T-helper 2 cell treated with Interferon-gamma antibody and Interleukin-4, amounts not matched to agents 5 μg/mL and 100 μg/mL, for 36 hours (primary cell): ENCODE results near the gene KRT16.
"Not testable (repeated sequence)": the region's sequence is repeated elsewhere in the genome, so short reads cannot be mapped to it uniquely, and the experiment has no call there.

Experiments used
- DNase-seq: peaks from one replicate; pipeline ENCODE4 v3.0.0; 2021; ENCODE audit warnings: low spot score
- H3K27ac Mint-ChIP-seq: one replicate; pipeline ENCODE4 v1.8.0; 2021; ENCODE audit warnings: mild to moderate bottlenecking, mixed read lengths
- H3K27me3 Mint-ChIP-seq: one replicate; pipeline ENCODE4 v1.8.0; 2021; ENCODE audit warnings: low read depth, mixed read lengths
- H3K36me3 Mint-ChIP-seq: one replicate; pipeline ENCODE4 v1.8.0; 2021; ENCODE audit warnings: low read depth, mixed read lengths
- H3K4me1 Mint-ChIP-seq: one replicate; pipeline ENCODE4 v1.8.0; 2021; ENCODE audit warnings: low read depth, mixed read lengths
- H3K4me3 Mint-ChIP-seq: one replicate; pipeline ENCODE4 v1.8.0; 2022; ENCODE audit warnings: mild to moderate bottlenecking, moderate library complexity, mixed read lengths
- H3K9me3 Mint-ChIP-seq: one replicate; pipeline ENCODE4 v1.8.0; 2021; ENCODE audit warnings: mixed read lengths

The KRT16 gene

DNA sequence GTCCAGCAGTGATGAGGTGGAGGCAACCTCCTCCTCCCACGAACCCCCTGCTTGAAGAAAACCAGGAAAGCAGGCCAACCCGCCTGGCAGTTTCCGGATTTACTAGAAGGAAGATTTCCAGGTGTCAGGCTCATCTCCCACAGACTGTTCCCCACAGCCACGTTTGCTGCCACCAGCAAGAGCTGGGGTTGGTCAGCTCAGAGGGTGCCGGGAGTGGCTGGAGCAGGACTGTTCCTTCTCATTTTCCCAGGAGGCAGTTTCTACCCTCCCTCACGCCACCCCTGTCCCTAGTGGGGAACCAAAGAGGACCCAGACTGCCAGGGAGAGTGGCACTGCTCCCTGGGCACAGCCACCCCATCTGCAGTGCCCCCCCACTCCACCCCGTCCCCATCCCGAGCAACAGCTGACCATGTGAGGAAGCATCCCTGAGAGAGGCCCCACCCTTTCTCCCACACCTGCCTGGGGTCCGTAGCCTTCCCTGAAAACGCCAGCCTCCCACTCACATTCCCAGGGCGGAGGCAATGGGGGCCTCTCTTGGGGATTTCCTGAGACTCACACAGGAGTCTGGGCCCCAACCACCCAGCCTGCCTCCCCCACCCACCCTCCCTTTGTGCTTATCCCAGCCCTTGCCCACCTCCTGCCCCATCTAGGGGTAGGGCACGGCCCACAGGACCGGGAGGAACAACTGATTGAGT lies 5.9 kb upstream of the KRT16 start:
- no peak overlapping the region for H3K4me3 Mint-ChIP-seq
- H3K27me3 Mint-ChIP-seq, result peaks cover 2% of the 10 kb centered on the region
- no peak for DNase-seq
- no peak overlapping the region for H3K27ac Mint-ChIP-seq
- no peaks in the 10 kb centered on the region for H3K36me3 Mint-ChIP-seq
- H3K9me3 Mint-ChIP-seq, result no peaks in the 10 kb centered on the region
- H3K4me1 Mint-ChIP-seq, result no peaks in the 10 kb centered on the region

DNA sequence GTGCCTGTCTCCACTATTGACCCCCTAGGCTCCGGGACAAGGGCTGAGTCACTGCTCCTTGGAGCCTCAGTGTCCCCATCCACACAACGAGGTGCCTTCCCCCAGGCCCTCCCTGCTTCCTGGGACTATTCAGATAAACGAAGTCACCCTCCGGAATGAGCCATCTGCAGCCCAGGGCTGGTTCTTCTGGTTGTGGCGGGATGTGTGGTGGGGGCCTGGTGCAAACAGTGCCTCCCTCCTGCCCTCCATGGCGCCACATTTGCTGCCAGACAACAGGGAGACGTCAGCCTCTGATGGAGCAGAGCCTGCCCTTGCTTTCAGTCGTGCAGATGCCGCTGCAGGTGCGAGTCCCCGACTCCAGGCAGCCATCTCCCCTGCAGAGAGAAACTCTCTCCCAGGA lies 5.1 kb upstream of the KRT16 start:
- no peaks in the 10 kb centered on the region for H3K36me3 Mint-ChIP-seq
- no peak overlapping the region for H3K4me3 Mint-ChIP-seq
- DNase-seq, result no peak
- no peaks in the 10 kb centered on the region for H3K9me3 Mint-ChIP-seq
- no peak overlapping the region for H3K27ac Mint-ChIP-seq
- H3K27me3 Mint-ChIP-seq, result peaks cover 2% of the 10 kb centered on the region
- no peaks in the 10 kb centered on the region for H3K4me1 Mint-ChIP-seq

DNA sequence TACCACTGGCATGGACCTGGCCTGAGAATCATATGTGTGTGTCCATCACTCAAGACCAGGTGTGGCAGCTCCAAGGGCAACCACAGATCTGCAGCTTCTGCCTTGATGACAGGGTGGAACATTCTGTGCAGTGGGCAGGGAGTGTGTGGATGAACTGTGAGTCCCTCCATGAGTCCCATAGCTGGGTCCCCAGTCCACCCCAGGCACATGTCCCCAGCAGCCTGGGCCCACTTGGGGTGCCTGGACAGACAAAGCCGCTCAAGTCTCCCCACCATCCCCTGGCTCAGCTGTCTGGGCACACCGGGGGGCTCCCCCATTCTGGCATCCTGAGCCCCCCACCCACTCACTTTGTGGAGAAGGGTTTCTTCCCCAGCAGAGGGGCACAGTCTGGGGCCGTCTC lies 4.6 kb upstream of the KRT16 start:
- no peak overlapping the region for H3K4me3 Mint-ChIP-seq
- no peaks in the 10 kb centered on the region for H3K36me3 Mint-ChIP-seq

DNA sequence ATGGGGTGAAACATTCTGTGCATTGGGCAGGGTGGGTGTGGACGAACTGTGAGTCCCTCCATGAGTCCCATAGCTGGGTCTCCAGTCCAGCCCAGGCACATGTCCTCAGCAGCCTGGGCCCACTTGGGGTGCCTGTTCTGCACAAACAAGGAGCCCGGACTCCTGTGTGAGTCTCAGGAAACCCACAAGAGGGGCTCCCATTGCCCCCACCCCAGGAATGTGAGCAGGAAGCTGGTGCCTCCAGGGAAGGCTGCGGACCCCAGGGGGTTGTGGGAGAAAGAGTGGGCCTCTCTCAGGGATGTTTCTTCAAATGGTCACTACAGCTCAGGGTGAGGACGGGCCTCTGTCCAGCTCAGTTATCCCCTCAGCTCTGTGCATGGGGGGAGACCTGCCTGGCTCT lies 3.9 kb upstream of the KRT16 start:
- DNase-seq, H3K27ac Mint-ChIP-seq, H3K9me3 Mint-ChIP-seq, H3K27me3 Mint-ChIP-seq, H3K4me3 Mint-ChIP-seq, H3K36me3 Mint-ChIP-seq, H3K4me1 Mint-ChIP-seq: not testable (repeated sequence)

More for the DNA sequence above, 4.6 kb upstream of the KRT16 start:
- Mint-ChIP-seq H3K27me3 (peaks cover 2% of the 10 kb centered on the region), H3K4me1 (no peaks in the 10 kb centered on the region), H3K27ac (no peak overlapping the region), H3K9me3 (no peaks in the 10 kb centered on the region)
- DNase-seq, result no peak

DNA sequence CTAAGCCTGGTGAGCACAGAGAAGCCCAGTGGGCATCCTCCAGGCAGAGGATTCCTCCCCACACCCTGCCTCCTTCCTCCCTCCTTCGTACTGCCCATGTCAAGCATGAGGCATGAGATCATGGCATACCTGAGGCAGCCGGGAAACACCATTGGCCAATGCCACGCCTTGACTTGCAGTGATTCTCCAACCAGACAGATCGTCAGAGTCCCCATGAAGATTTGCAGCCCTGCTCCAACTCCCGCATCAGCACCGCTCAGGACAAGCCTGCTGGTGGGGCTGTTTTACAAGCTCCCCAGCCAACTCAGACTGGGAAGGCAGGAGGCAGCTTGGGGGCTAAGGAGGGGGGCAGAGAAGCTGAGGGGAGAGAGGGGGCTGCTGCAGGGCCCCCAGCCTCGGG lies 2.9 kb upstream of the KRT16 start:
- DNase-seq, result no peak
- Mint-ChIP-seq H3K36me3 (no peaks in the 10 kb centered on the region), H3K27ac (no peak overlapping the region), H3K27me3 (peaks cover 2% of the 10 kb centered on the region), H3K9me3 (no peaks in the 10 kb centered on the region), H3K4me3 (no peak overlapping the region), H3K4me1 (no peaks in the 10 kb centered on the region)

DNA sequence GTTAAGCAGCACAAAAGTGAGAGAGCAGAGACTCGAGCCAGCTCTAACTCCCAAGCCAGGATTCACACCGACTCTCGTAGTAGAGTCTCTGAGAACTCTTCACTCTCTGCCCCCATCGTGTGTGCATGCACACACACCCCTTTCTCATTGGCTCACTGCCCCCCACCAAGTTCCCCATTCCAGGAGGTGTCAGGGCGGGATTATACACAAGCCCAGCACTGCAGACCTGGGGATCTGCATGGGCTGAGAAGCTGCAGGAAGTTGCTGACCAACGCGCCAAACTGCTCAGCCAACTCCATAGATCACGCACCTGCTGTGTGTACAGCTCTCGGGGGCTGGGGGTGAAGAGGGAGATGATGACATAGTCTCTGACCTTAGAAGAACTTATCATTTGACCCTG lies 2.2 kb upstream of the KRT16 start:
- not testable (repeated sequence) for H3K36me3 Mint-ChIP-seq, H3K4me3 Mint-ChIP-seq, H3K27me3 Mint-ChIP-seq, H3K27ac Mint-ChIP-seq, H3K9me3 Mint-ChIP-seq, DNase-seq, H3K4me1 Mint-ChIP-seq

DNA sequence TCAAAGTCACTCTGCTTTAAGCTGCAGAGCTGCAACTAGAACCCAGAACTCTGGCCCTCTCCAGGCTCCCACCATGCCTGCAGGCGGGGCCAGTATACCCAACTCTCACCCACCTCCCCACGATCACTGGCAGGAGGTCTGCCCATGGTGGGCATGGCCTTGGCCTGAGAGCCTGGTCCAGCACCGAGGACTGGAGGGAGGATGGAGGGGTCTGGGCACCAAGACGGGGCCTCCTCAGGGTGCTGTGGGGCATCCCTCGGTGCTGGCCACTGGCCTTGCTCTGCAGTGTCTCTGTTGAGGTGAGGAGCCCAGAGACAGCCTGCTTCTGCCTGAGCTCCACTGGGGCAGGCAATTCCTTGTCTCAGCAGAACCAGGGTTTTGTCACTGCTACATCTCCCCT lies 1.5 kb upstream of the KRT16 start:
- no peak for DNase-seq
- Mint-ChIP-seq H3K36me3 (no peaks in the 10 kb centered on the region), H3K27me3 (peaks cover 6% of the 10 kb centered on the region), H3K4me3 (no peak overlapping the region), H3K27ac (no peak overlapping the region), H3K4me1 (no peaks in the 10 kb centered on the region), H3K9me3 (no peaks in the 10 kb centered on the region)

DNA sequence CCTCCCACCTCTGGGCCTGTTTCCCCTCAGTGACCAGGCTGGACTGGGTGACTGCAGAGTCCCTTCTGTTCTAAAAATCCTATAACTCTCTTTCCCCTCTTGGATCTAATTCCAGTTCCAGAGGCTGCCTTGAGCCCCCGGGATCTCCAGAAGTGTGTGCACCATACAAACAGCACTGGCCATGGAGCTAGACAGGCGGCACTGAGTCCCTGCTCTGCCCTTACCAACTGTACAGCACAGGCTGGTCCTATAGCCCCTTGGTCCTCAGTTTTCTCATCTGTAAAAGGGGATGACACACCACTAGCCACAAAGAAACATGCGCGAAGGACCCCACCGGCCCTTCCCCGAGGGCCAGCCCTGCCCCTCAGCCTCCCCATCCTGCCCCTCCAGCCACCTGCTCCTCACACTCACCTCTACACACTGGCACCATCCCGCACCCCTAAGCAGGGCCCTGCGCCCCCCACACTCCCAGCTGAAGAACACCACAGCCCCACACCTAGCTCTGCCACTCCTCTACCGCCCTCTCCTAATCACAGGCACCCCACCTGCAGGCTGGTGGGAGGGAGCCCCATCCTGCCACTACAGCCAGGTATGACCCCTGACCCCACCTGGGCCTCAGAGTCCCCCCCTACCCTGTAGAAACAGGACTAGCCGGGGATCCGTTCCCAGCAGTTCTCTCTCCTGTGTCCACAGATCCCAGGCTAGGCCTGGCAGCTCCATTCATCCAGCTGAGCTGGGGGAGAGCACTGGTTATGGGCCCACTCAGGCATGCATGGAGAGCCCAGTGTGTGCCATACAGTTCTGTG lies 913 bp upstream of the KRT16 start:
- H3K4me1 Mint-ChIP-seq, result no peaks in the 10 kb centered on the region
- no peak overlapping the region for H3K4me3 Mint-ChIP-seq
- peaks cover 11% of the 10 kb centered on the region for H3K27me3 Mint-ChIP-seq
- H3K36me3 Mint-ChIP-seq, result no peaks in the 10 kb centered on the region
- DNase-seq, result no peak
- H3K9me3 Mint-ChIP-seq, result no peaks in the 10 kb centered on the region
- H3K27ac Mint-ChIP-seq, result no peak overlapping the region

DNA sequence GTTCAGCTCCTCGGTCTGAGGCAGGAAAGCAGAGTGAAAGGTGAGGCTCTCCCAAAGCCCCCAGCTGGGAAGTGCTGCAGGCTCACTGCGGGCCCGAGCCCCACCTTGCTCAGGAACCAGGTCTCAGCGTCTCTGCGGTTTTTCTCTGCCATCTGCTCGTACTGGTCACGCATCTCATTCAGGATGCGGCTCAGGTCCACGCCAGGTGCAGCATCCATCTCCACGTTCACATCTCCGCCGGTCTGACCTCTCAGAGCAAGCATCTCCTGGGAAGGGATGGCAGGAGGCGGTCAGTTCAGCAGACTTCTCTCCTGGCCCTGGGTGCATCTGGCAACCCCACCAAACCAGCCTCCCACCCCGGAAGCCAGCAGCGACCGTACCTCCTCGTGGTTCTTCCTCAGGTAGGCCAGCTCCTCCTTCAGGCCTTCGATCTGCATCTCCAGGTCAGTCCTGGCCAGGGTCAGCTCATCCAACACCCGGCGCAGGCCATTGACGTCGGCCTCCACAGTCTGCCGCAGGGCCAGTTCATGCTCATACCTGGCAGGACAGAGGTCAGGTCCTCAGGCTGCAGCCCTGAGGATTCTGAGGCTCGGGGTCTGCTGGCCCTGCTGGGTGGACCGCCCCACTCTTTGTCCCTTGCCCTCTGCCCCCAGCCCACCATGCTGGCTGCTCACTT lies 1.5 kb downstream of the KRT16 start:
- no peak overlapping the region for H3K4me3 Mint-ChIP-seq
- no peak overlapping the region for H3K27ac Mint-ChIP-seq

DNA sequence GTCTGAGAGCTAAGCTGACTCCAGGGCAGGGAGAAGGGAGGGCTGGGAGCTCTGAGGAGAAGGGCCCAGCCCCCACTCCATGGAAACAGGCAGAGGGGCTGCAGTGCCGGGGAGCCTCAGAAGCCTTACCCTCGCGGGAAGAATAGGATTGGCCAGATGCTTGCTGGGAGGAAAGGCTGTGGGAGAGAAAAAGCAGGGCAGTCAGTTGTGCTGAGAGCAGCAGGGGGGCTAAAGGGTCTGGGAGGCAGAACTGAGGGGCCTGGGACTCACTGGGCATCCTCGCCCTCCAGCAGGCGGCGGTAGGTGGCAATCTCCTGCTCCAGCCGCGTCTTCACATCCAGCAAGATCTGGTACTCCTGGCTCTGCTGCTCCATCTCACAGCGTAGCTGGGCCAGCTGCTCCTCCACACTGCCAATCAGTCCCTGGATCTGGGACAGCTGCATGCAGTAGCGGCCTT lies 2.5 kb downstream of the KRT16 start:
- H3K4me3 Mint-ChIP-seq, H3K4me1 Mint-ChIP-seq, H3K27ac Mint-ChIP-seq, H3K36me3 Mint-ChIP-seq, DNase-seq: not testable (repeated sequence)
- Mint-ChIP-seq H3K9me3 (peaks cover 16% of the 10 kb centered on the region), H3K27me3 (peaks cover 13% of the 10 kb centered on the region)

More for the DNA sequence above, 1.5 kb downstream of the KRT16 start:
- Mint-ChIP-seq H3K36me3 (peaks cover 2% of the 10 kb centered on the region), H3K27me3 (peaks cover 11% of the 10 kb centered on the region), H3K4me1 (no peaks in the 10 kb centered on the region), H3K9me3 (peaks cover 16% of the 10 kb centered on the region)
- no peak for DNase-seq

DNA sequence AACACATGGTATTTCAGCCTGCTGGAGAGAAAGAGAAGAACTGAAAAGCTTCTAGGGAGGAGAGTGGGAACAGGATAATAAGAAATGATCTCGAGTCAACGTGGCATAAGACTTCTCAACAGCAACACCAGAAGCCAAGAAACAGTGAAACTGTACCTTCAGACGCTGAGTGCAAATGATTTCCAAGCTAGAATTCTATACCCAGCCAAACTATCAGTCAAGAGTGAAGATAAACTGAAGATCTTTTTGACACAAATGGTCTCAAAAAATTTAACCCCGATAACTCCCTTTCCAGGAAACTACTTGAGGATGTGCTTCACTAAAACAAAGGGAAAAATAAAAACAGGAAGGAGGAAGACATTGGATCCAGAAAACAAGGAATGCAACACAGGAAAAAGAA lies 5.6 kb downstream of the KRT16 start:
- H3K27ac Mint-ChIP-seq, H3K36me3 Mint-ChIP-seq, H3K4me1 Mint-ChIP-seq, H3K4me3 Mint-ChIP-seq, DNase-seq: not testable (repeated sequence)
- Mint-ChIP-seq H3K27me3 (peaks cover 27% of the 10 kb centered on the region), H3K9me3 (peaks cover 16% of the 10 kb centered on the region)

DNA sequence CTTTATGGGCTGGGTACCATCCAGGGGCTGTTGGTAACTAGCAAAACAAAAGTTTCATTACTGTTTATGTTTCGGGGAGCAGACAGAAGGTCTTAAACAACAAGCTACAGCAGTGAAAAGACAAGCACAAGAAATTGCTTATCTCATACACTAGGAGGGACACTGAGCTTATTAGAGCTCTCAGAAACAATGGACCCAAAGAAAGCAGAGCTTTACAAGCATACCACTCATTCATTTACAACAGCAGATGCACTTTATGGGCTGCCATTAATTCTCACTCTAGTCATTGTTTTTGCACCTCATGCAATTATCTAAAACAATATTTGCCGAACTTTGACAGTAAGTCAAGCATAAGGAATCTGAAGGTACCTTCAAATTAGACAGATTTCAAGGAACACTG lies 10.0 kb downstream of the KRT16 start:
- no peak overlapping the region for H3K27ac Mint-ChIP-seq
- no peaks in the 10 kb centered on the region for H3K4me1 Mint-ChIP-seq
- H3K4me3 Mint-ChIP-seq, result no peak overlapping the region
- peaks cover 18% of the 10 kb centered on the region for H3K27me3 Mint-ChIP-seq
- H3K36me3 Mint-ChIP-seq, result peaks cover 2% of the 10 kb centered on the region
- H3K9me3 Mint-ChIP-seq, result peaks cover 12% of the 10 kb centered on the region
- DNase-seq, result no peak

DNA sequence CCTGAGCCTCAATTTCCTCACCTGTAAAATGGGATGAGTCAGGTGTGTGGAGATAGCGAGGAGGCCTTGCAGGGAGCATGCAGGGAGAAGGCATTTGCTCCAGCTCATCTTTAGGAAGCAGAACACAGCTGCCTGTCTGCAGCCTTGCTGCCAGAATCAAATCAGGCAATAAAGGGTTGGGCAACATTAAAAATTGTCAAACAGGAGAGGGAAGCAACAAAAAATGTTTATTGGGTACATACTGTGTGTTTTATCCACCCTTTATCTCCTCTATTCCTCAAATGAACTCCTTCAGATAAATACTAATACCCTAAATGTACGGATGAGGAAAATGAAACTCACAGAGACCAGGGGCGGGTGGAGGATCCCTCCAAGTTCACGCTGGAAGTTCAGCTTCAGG lies 12.2 kb downstream of the KRT16 start:
- no peak for DNase-seq
- H3K36me3 Mint-ChIP-seq, result no peaks in the 10 kb centered on the region
- peaks cover 15% of the 10 kb centered on the region for H3K27me3 Mint-ChIP-seq
- H3K27ac Mint-ChIP-seq, result no peak overlapping the region
- no peaks in the 10 kb centered on the region for H3K4me1 Mint-ChIP-seq
- no peak overlapping the region for H3K4me3 Mint-ChIP-seq
- H3K9me3 Mint-ChIP-seq, result no peaks in the 10 kb centered on the region

DNA sequence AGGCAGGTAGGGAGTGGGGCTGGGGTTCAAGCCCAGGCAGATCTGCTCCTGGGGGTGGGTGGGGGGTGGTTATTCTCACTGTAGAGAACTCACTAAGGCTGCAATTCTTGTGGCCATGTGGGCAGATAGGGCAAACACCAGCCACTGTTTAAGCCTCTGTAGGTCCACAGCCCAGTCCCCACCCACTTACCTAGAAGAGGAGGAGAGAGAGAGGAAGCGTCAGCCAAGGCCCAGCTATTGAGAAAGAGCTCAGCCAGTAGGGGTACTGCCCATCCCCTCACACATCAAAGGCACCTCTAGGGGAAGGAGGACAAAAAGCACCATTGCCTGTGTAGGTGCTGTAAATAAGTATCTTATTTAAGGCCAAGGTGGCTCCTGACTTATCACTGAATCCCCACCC lies 12.9 kb downstream of the KRT16 start:
- H3K4me1 Mint-ChIP-seq, result no peaks in the 10 kb centered on the region
- no peak for DNase-seq
- H3K4me3 Mint-ChIP-seq, result no peak overlapping the region
- H3K27me3 Mint-ChIP-seq, result peaks cover 16% of the 10 kb centered on the region
- no peaks in the 10 kb centered on the region for H3K36me3 Mint-ChIP-seq
- H3K9me3 Mint-ChIP-seq, result no peaks in the 10 kb centered on the region
- H3K27ac Mint-ChIP-seq, result no peak overlapping the region
